ENCODE results near the gene LCMT2. TPM values are rescaled to one million over a fixed set of nuclear protein-coding genes. Genes with fewer than 3 reads are reported as not detected.
A peak's percentile ranks its signal among the peaks of the same experiment; 100 is the strongest.
"Not testable (repeated sequence)": the region's sequence is repeated elsewhere in the genome, so short reads cannot be mapped to it uniquely, and the experiment has no call there.

Gene LCMT2
- total RNA-seq, 2 donors from 2014 or later: 4.4 to 8.6 TPM

DNA sequence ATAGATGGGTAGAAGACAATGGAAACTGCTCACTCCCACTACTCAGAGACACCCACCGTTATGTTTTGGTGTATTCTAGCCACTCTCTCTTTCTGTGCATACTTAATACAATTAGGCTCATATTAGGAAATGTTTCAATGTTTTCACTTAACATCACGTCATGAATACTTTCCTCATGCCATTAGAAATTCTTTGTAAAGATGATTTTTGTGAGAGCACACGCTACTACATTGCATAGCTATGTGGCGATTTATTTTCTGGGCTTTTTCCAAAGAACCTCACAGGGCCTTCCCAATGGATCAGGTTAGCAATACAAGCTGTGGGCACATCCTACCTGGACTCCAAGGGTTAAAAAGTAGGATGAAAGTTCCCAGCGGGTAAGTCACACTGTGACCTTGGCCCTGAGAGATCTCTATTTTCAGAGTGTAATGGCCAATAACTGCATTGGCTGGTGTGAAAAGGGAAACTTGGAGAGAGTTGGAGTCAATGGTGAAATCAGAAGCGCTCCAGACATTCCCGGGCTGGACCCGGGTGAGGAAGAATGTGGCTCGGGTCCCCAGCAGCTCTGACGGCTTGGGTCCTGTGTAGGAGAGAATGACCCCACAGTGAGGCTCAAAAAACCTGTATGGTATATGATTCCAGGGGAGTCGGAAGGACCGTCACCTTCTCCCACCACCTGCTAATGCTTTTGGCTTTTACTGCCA lies 37.8 kb downstream of the LCMT2 start:
- Histone ChIP-seq H3K27ac (no peak overlapping the region), H3K27me3 (peaks cover 0 to 2% of the 10 kb centered on the region in 2 donors), H3K4me1 (no peaks in the 10 kb centered on the region), H3K9me3 (no peaks in the 10 kb centered on the region), H3K36me3 (no peaks in the 10 kb centered on the region), H3K4me3 (no peak overlapping the region)
- DNase-seq (ENCODE audit: low spot score): no peak
- TF ChIP-seq, protein P1, sequence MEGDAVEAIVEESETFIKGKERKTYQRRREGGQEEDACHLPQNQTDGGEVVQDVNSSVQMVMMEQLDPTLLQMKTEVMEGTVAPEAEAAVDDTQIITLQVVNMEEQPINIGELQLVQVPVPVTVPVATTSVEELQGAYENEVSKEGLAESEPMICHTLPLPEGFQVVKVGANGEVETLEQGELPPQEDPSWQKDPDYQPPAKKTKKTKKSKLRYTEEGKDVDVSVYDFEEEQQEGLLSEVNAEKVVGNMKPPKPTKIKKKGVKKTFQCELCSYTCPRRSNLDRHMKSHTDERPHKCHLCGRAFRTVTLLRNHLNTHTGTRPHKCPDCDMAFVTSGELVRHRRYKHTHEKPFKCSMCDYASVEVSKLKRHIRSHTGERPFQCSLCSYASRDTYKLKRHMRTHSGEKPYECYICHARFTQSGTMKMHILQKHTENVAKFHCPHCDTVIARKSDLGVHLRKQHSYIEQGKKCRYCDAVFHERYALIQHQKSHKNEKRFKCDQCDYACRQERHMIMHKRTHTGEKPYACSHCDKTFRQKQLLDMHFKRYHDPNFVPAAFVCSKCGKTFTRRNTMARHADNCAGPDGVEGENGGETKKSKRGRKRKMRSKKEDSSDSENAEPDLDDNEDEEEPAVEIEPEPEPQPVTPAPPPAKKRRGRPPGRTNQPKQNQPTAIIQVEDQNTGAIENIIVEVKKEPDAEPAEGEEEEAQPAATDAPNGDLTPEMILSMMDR (IDR thresholded peaks at IDR 0.05): no peak

- not testable (repeated sequence) for DNase-seq (ENCODE audit: low spot score); H3K4me1 ChIP-seq; H3K4me3 ChIP-seq; H3K27me3 ChIP-seq; H3K27ac ChIP-seq; H3K36me3 ChIP-seq; H3K9me3 ChIP-seq
Observed at GRCh38 chr15:43289656-43290055, 40.7 kb downstream of the LCMT2 start.

- Histone ChIP-seq H3K9me3 (no peaks in the 10 kb centered on the region), H3K4me3 (no peak overlapping the region), H3K4me1 (no peaks in the 10 kb centered on the region), H3K36me3 (no peaks in the 10 kb centered on the region), H3K27ac (no peak overlapping the region), H3K27me3 (no peaks in the 10 kb centered on the region)
- TF ChIP-seq, protein P1 (IDR thresholded peaks at IDR 0.05): no peak
- DNase-seq (ENCODE audit: low spot score): peak; percentile 46
Observed at GRCh38 chr15:43287254-43287653, 43.1 kb downstream of the LCMT2 start.

DNA sequence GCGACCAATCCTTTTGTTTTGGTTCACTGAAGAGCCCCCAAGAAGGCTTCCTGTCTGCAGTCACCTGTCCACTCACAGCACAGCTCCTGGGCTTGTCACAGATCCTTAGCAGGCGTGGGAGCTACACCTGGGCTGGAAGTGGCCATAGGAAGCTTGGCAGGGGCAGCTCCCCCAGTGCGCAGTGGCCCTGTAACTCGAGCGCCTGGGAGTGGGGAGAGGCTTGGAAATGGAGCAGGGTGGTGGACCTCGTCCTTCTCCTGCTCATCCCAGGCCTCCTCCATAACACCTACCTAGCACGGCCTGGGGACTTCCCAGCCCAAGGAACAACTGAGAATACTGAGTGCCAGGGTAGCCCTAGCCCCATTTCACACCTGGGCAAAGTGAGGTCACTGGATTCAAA lies 44.3 kb downstream of the LCMT2 start:
- Histone ChIP-seq H3K27ac (no peak overlapping the region), H3K27me3 (no peaks in the 10 kb centered on the region), H3K36me3 (no peaks in the 10 kb centered on the region), H3K9me3 (no peaks in the 10 kb centered on the region), H3K4me3 (no peak overlapping the region), H3K4me1 (no peaks in the 10 kb centered on the region)
- TF ChIP-seq, protein P1 (IDR thresholded peaks at IDR 0.05): no peak
- peak; percentile 53 for DNase-seq (ENCODE audit: low spot score)

DNA sequence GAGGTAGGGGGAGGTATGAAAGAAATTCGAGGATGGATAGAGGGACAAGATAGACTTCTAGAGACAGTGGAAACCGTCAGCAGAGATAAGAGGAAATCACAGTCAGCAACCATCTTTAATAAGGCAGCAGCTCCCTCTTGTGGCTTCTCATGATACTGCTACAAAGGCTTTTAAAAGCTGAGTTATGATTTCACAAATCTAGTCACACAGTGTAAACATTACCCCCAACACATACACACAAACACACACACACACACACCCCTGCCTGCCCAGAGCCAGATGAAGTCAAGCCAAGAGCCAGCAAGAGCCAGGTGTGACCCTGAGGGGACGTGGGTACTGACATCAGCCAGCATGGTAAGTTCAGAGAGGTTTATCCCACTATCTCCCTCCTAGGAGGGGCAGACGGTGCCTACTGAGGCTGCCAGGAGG lies 44.8 kb downstream of the LCMT2 start:
- DNase-seq (ENCODE audit: low spot score): peak; percentile 59
- TF ChIP-seq, protein P1 (IDR thresholded peaks at IDR 0.05): peak; percentile 82 to 84
- Histone ChIP-seq H3K36me3 (no peaks in the 10 kb centered on the region), H3K27me3 (no peaks in the 10 kb centered on the region), H3K27ac (no peak overlapping the region), H3K4me3 (no peak overlapping the region), H3K4me1 (no peaks in the 10 kb centered on the region), H3K9me3 (no peaks in the 10 kb centered on the region)

DNA sequence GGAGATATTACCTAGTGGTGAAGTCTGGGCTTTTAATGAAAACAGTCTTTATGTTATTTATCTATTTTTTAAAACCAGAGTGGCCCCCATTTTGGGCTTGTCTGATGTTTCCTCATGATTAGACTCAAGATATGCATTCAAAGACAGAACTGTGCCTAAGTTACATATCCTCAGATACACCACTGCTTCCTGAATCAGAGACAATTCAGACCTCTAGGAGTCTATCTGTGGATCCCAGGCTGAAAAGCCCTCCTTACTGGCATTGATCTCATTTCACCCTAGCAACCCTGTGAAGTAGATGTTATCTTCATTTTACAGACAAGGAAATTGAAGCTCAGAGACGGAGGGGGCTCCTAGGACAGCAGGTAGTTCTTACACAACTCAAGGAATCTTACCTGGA lies 46.8 kb downstream of the LCMT2 start:
- H3K27ac ChIP-seq: no peak overlapping the region
- TF ChIP-seq, protein P1 (IDR thresholded peaks at IDR 0.05): no peak
- H3K36me3 ChIP-seq: no peaks in the 10 kb centered on the region
- no peaks in the 10 kb centered on the region for H3K27me3 ChIP-seq
- no peaks in the 10 kb centered on the region for H3K4me1 ChIP-seq
- no peaks in the 10 kb centered on the region for H3K9me3 ChIP-seq
- no peak overlapping the region for H3K4me3 ChIP-seq
- no peak for DNase-seq (ENCODE audit: low spot score)

Measured in right atrium auricular region (tissue), 2 donors.